HepG2 (cell line): Measurements from ENCODE around the gene MAP3K2. TPM values are rescaled to one million over a fixed set of nuclear protein-coding genes. Genes with fewer than 3 reads are reported as not detected.

Experiments used
- CEBPB ChIP-seq: IDR thresholded peaks from 2 replicates; pipeline ENCODE4 v1.6.1; 2011; ENCODE audit warnings: low read depth, low read length, improper control_type of control experiment, borderline replicate concordance
- CREM ChIP-seq, 2 experiments: sonication (generic) in 1 of 2; formaldehyde crosslinking in 1 of 2; IDR thresholded peaks; 2 replicates each; pipeline versions ENCODE4 v1.4.0 to v1.6.1; 2016 to 2020; ENCODE audit warnings: antibody characterized with exemption in 1 of 2, mild to moderate bottlenecking in 1 of 2, missing genetic modification reagents in 1 of 2
- DBP ChIP-seq: sonication (generic); formaldehyde crosslinking; IDR thresholded peaks from 2 replicates; pipeline ENCODE4 v1.4.0; 2020; ENCODE audit warnings: missing genetic modification reagents; ENCODE audit errors: not compliant biosample characterization
- FOSL1 ChIP-seq: sonication (generic); formaldehyde crosslinking; IDR thresholded peaks from 2 replicates; pipeline ENCODE4 v1.9.0; 2021; ENCODE audit warnings: missing genetic modification reagents, borderline replicate concordance
- ISX ChIP-seq: sonication (generic); formaldehyde crosslinking; conservative IDR thresholded peaks from 2 replicates; pipeline ENCODE4 v1.5.0; 2020; ENCODE audit warnings: missing genetic modification reagents
- KDM3A ChIP-seq: IDR thresholded peaks from 2 replicates; pipeline ENCODE4 v1.6.1; 2018; ENCODE audit warnings: low read depth, missing compliant biosample characterization
- NR2F2 ChIP-seq: IDR thresholded peaks from 2 replicates; pipeline ENCODE4 v1.6.1; 2012; ENCODE audit warnings: low read depth, inconsistent platforms, borderline replicate concordance
- REL ChIP-seq: sonication (generic); formaldehyde crosslinking; conservative IDR thresholded peaks from 2 replicates; pipeline ENCODE4 v1.8.0; 2022; ENCODE audit warnings: mild to moderate bottlenecking, missing genetic modification reagents, moderate library complexity
- REST ChIP-seq, 2 experiments: IDR thresholded peaks; 2 replicates each; pipeline ENCODE4 v1.6.1; 2011 to 2012; ENCODE audit warnings: low read length in 2 of 2, borderline replicate concordance in 1 of 2, low read depth in 1 of 2, mild to moderate bottlenecking in 1 of 2, moderate library complexity in 1 of 2
- SOX5 ChIP-seq: IDR thresholded peaks from 2 replicates; pipeline ENCODE4 v1.6.1; 2016; ENCODE audit warnings: borderline replicate concordance
- SSRP1 ChIP-seq: IDR thresholded peaks from 2 replicates; pipeline ENCODE4 v1.6.1; 2016; ENCODE audit warnings: control low read depth
- THAP11 ChIP-seq: IDR thresholded peaks from 2 replicates; pipeline ENCODE4 v1.6.1; 2016; ENCODE audit warnings: missing biosample characterization, missing genetic modification reagents
- TRIM24 ChIP-seq: sonication (generic); formaldehyde crosslinking; IDR thresholded peaks from 2 replicates; pipeline ENCODE4 v1.8.0; 2022; ENCODE audit warnings: mild to moderate bottlenecking, missing genetic modification reagents
- ZBTB3 ChIP-seq: sonication (generic); formaldehyde crosslinking; IDR thresholded peaks from 2 replicates; pipeline ENCODE4 v1.4.0; 2020; ENCODE audit warnings: low read depth, mild to moderate bottlenecking, moderate library complexity, missing genetic modification reagents, borderline replicate concordance
- ZFP36L1 ChIP-seq: sonication (generic); formaldehyde crosslinking; IDR thresholded peaks from 2 replicates; pipeline ENCODE4 v1.8.0; 2022; ENCODE audit warnings: mild to moderate bottlenecking, missing genetic modification reagents, moderate library complexity
- ZFX ChIP-seq: sonication (generic); formaldehyde crosslinking; IDR thresholded peaks from 2 replicates; pipeline ENCODE4 v1.4.0; 2020; ENCODE audit warnings: mild to moderate bottlenecking, low read depth, missing genetic modification reagents, moderate library complexity
- ZNF274 ChIP-seq: sonication (generic); formaldehyde crosslinking; IDR thresholded peaks from 2 replicates; pipeline ENCODE4 v1.5.1; 2020; ENCODE audit warnings: mild to moderate bottlenecking, missing genetic modification reagents
- ZNF562 ChIP-seq: sonication (generic); formaldehyde crosslinking; IDR thresholded peaks from 2 replicates; pipeline ENCODE4 v1.8.0; 2022; ENCODE audit warnings: missing genetic modification reagents, borderline replicate concordance
- ZNF720 ChIP-seq: sonication (generic); formaldehyde crosslinking; IDR thresholded peaks from 2 replicates; pipeline ENCODE4 v1.4.0; 2020; ENCODE audit warnings: missing genetic modification reagents
- polyA plus RNA-seq, 8 experiments: library from polyadenylated mRNA; depleted of rRNA in 3 of 8; stranded (reverse) in 7 of 8; unstranded in 1 of 8; fragments of >200 nt; fragmentation: Illumina TruSeq in 4 of 8; extraction: Trizol in 4 of 8; gene quantifications; 2 replicates each; pipeline versions ENCODE4 v1.2.1 to v1.2.3, GENCODE V29; 2011 to 2016; ENCODE audit warnings: low read depth in 4 of 8, missing spikeins in 1 of 8, mixed read lengths in 1 of 8; ENCODE audit not compliant: insufficient read depth in 1 of 8
- total RNA-seq, 5 experiments: library from RNA; depleted of rRNA; stranded (reverse); fragments of >200 nt; fragmentation: Illumina TruSeq; extraction: Trizol; gene quantifications; 2 replicates each; pipeline ENCODE4 v1.2.3, GENCODE V29; 2016; ENCODE audit warnings: low read depth in 1 of 5
- TF ChIP-seq, protein P1 (sequence below): conservative IDR thresholded peaks from 2 replicates; pipeline ENCODE4 v1.6.1; 2018; ENCODE audit warnings: missing genetic modification reagents
- TF ChIP-seq, protein P2 (sequence below): IDR thresholded peaks from 2 replicates; pipeline ENCODE4 v1.6.1; 2016; ENCODE audit warnings: mild to moderate bottlenecking
- TF ChIP-seq, protein P3 (sequence below): IDR thresholded peaks from 2 replicates; pipeline ENCODE4 v1.6.1; 2016; ENCODE audit warnings: low read depth, borderline replicate concordance

Gene MAP3K2
- total and polyA plus RNA-seq, 2 of the 13 experiments (the other 11 are each of a cell fraction or from before 2014, with no cell fraction given): 12.2 to 37.2 TPM

DNA sequence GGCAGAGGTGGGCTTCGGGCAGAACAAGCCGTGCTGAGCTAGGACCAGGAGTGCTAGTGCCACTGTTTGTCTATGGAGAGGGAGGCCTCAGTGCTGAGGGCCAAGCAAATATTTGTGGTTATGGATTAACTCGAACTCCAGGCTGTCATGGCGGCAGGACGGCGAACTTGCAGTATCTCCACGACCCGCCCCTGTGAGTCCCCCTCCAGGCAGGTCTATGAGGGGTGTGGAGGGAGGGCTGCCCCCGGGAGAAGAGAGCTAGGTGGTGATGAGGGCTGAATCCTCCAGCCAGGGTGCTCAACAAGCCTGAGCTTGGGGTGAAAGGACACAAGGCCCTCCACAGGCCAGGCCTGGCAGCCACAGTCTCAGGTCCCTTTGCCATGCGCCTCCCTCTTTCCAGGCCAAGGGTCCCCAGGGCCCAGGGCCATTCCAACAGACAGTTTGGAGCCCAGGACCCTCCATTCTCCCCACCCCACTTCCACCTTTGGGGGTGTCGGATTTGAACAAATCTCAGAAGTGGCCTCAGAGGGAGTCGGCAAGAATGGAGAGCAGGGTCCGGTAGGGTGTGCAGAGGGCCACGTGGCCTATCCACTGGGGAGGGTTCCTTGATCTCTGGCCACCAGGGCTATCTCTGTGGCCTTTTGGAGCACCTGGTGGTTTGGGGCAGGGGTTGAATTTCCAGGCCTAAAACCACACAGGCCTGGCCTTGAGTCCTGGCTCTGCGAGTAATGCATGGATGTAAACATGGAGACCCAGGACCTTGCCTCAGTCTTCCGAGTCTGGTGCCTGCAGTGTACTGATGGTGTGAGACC lies 30.7 kb upstream of the MAP3K2 start, which contains the start of gene PROC (continued):
- TF ChIP-seq DBP: no peak
- TF ChIP-seq, protein P1, sequence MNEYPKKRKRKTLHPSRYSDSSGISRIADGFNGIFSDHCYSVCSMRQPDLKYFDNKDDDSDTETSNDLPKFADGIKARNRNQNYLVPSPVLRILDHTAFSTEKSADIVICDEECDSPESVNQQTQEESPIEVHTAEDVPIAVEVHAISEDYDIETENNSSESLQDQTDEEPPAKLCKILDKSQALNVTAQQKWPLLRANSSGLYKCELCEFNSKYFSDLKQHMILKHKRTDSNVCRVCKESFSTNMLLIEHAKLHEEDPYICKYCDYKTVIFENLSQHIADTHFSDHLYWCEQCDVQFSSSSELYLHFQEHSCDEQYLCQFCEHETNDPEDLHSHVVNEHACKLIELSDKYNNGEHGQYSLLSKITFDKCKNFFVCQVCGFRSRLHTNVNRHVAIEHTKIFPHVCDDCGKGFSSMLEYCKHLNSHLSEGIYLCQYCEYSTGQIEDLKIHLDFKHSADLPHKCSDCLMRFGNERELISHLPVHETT (CRISPR knock-in tag): peak; percentile 82; the same call in 1 of the 2 replicates
- peak; percentile 12; the same call in 1 of the 2 replicates for TF ChIP-seq CREM (IDR thresholded peaks at IDR 0.05)
- TF ChIP-seq CREM (CRISPR knock-in tag; IDR thresholded peaks at IDR 0.05): 0 out of 2 replicates have a peak, but pooled peaks have one; percentile 7
- no peak for TF ChIP-seq CEBPB
- no peak for TF ChIP-seq SSRP1
- TF ChIP-seq ISX (CRISPR knock-in tag): peak; percentile 16; the same call in 1 of the 2 replicates
- TF ChIP-seq NR2F2: 0 out of 2 replicates have a peak, but pooled peaks have one; percentile 62
- peak; percentile 84; the same call in 1 of the 2 replicates for TF ChIP-seq ZBTB3
- TF ChIP-seq ZNF562 (CRISPR knock-in tag): no peak
- TF ChIP-seq TRIM24 (CRISPR knock-in tag): no peak
- TF ChIP-seq KDM3A (CRISPR knock-in tag): peak; percentile 93
- TF ChIP-seq SOX5 (CRISPR knock-in tag): peak; percentile 31; the same call in 1 of the 2 replicates
- TF ChIP-seq REST (IDR thresholded peaks at IDR 0.05; ENCODE audit: borderline replicate concordance in 1 of 2, low read depth in 1 of 2, low read length in 2 of 2): no peak; a peak in 1 of 4 replicates
- no peak for TF ChIP-seq ZNF274 (CRISPR knock-in tag)
- TF ChIP-seq ZFP36L1 (CRISPR knock-in tag): peak; percentile 77; the same call in 1 of the 2 replicates
- peak; percentile 79 for TF ChIP-seq THAP11 (CRISPR knock-in tag)
- TF ChIP-seq REL: no peak
- TF ChIP-seq ZNF720 (CRISPR knock-in tag): peak; percentile 83
- TF ChIP-seq, protein P2, sequence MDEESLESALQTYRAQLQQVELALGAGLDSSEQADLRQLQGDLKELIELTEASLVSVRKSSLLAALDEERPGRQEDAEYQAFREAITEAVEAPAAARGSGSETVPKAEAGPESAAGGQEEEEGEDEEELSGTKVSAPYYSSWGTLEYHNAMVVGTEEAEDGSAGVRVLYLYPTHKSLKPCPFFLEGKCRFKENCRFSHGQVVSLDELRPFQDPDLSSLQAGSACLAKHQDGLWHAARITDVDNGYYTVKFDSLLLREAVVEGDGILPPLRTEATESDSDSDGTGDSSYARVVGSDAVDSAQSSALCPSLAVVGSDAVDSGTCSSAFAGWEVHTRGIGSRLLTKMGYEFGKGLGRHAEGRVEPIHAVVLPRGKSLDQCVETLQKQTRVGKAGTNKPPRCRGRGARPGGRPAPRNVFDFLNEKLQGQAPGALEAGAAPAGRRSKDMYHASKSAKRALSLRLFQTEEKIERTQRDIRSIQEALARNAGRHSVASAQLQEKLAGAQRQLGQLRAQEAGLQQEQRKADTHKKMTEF (CRISPR knock-in tag): peak; percentile 88
- TF ChIP-seq FOSL1 (CRISPR knock-in tag): no peak
- TF ChIP-seq, protein P3, sequence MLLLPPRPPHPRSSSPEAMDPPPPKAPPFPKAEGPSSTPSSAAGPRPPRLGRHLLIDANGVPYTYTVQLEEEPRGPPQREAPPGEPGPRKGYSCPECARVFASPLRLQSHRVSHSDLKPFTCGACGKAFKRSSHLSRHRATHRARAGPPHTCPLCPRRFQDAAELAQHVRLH (CRISPR knock-in tag): peak; percentile 82; the same call in 1 of the 2 replicates
- peak; percentile 100 for TF ChIP-seq ZFX (CRISPR knock-in tag)
